ENCODE results near the gene TRIL. TPM values are rescaled to one million over a fixed set of nuclear protein-coding genes. Genes with fewer than 3 reads are reported as not detected.

Gene TRIL
- total RNA-seq, result 1.6 and 32.7 TPM in 2 replicates

GRCh38 chr7:28958235-28958979 lies at the start of gene TRIL:
Gene TRIL (minus strand): TSS chr7:28958330. CDS start chr7:28958046, 284 bp downstream.

Other genes with a start within 250 kb of the TRIL start
- 0.76 and 7.0 TPM in 2 replicates for gene CPVL, start 188.2 kb upstream of the TRIL start, total RNA-seq
- 0.76 and 2.9 TPM in 2 replicates for gene CHN2, start 236.4 kb upstream of the TRIL start, total RNA-seq

All from bladder microvascular endothelial cell (primary cell).